Stimulated activated CD4-positive, alpha-beta T cell treated with anti-CD3 and anti-CD28 coated beads, Interleukin-12 subunit alpha, Interleukin-12 subunit beta, amount 100 ng/mL, for 48 hours (primary cell): Measurements from ENCODE around the gene EPHA6.
"Not testable (repeated sequence)": the region's sequence is repeated elsewhere in the genome, so short reads cannot be mapped to it uniquely, and the experiment has no call there.

Experiments
- DNase-seq, 3 donors: peaks; one replicate each; pipeline ENCODE4 v3.0.0-alpha.2; 2020; ENCODE audit warnings: low read depth in 2 of 3, low spot score in 1 of 3

The EPHA6 gene

GRCh38 chr3:97010881-97011657 lies 196.7 kb downstream of the EPHA6 start:
- DNase-seq, result no peak

- no peak for DNase-seq
Observed at GRCh38 chr3:97021778-97022177, 207.4 kb downstream of the EPHA6 start.

GRCh38 chr3:97025612-97026011 lies 211.2 kb downstream of the EPHA6 start:
- DNase-seq, result not testable (repeated sequence)

- DNase-seq, result no peak
Observed at GRCh38 chr3:97029972-97030371, 215.6 kb downstream of the EPHA6 start.

- no peak for DNase-seq
Observed at GRCh38 chr3:97037294-97037943, 223.0 kb downstream of the EPHA6 start.

- DNase-seq, result no peak
Observed at GRCh38 chr3:97043411-97043810, 229.0 kb downstream of the EPHA6 start.

- no peak for DNase-seq
Observed at GRCh38 chr3:97057365-97057764, 243.0 kb downstream of the EPHA6 start.

DNA sequence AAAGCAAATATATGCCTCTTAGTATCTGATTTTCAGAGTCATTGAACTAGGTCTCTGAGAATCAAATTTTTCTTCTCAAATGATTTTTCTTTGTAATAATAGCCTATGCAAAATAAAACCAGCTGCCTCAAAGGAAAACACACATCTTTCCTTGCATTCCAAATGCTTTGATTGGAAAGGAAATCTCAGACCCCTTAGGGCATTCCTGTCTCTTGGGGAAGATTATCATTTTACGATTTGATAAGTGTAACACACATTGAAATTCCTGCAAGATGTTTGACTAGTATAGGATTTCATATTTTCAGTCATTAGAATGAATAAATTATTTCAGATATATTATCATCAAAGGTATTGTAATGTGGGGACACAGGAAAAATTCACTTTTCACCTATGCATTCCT lies 244.8 kb downstream of the EPHA6 start:
- no peak for DNase-seq

DNA sequence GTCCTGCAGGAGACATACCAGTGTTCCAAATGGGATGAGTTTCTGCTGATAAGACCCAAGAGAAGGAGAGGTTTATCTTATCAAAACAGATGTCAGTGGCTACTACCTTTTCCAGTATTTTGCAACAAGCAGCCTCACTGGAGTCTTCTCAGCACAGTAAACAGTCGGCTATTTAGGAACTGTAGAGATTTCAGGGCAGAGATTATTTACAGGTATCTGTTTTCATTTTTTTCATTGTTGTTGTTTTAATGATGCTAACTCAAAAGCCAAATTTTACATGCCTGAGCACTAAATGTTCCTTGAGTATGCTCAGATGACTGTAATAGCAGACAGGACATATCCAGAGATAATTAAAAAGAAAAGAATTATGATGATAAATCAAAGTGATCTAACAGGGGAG lies 252.1 kb downstream of the EPHA6 start:
- DNase-seq, result no peak

DNA sequence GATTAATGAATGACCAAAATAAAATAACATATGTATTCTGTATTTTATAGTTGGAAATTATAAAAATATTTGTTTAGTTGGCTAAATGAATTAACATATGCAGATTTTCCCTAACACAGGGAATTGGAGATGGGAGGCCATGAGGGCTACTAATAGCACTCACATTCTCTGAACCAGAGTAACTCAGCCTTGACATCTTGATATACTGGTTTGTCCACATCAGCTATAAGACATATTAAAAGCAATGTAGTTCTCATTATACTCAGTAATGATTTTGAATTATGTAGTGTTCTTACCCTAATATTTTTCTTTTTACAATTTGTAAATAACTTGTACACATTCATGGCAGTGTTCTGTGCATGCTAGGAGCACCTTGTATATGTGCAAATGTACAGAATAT lies 255.9 kb downstream of the EPHA6 start:
- no peak for DNase-seq

DNA sequence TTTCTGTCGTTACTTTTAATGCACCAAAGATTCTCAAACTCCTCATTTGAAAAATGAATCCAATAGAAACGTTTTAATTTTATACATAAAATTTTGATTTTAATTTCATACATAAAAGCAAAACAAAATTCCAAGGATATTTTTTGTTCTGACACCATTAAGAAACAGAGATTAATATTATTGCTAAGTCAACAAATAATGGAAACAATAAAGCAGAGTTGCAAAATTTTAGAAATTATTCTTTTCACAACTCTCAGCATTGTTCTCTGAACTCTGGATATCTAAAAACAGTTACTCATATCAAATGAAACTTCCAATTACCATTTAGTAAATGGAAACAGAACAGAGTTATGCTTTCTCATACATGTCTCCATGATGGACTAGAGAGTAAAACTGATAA lies 260.2 kb downstream of the EPHA6 start:
- no peak for DNase-seq

GRCh38 chr3:97076673-97077072 lies 262.3 kb downstream of the EPHA6 start:
- DNase-seq, result no peak

- DNase-seq, result no peak
Observed at GRCh38 chr3:97089621-97090020, 275.2 kb downstream of the EPHA6 start.

GRCh38 chr3:97102641-97103040 lies 288.2 kb downstream of the EPHA6 start:
- DNase-seq, result no peak

GRCh38 chr3:97105989-97106651 lies 291.7 kb downstream of the EPHA6 start:
- no peak for DNase-seq

DNA sequence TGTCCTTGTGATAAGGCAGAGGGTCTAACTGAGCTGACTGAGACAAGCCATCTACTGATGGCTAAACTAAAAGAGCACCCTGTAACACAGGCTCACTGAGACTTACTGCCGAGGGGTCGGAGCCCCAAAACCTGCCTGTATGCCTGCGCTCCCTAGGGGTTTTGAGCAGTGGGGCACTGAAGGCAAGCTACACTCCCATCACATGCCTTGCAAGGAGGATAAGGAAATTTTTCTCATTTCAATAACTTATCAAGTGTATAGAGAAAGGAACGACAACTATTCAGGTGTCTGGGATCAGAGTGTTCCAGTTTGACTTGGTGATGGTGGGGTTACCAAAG lies 292.2 kb downstream of the EPHA6 start:
- DNase-seq, result no peak

DNA sequence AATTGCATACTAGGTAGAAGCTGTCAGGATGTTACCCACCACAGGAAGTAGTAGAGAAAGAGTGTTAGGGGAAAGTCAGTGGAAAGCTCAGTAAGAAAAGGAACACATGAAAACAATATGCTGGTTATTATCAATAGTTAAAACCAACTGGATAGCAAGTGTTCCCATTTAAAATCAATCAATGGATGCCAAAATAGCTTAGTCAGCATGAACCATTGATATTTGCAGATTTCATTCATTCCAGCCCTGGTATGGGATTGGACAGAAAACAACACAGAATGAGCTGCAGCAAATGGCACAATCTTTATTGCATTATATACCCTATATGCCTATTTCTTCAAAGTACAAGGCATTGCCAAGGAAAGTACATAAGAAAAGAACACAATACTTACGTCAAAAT lies 293.7 kb downstream of the EPHA6 start:
- DNase-seq, result no peak

DNA sequence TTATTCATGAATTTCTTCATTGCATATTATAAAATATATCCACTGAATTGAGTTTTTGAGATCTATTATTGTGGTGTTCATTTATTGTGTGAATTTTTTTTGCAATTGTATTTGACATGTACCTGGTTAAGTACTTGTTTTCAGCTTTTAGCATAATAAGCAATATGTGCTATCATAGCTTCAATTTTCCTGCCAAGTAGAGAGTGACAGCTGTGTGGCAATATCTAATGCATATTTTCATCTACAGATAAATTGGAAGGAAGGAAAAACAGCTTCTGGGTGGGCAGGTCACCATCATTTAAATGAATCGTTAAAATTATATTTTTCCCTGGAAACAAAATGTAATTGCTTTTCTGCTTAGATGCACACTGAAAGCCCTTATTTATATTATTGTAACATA lies 296.9 kb downstream of the EPHA6 start:
- DNase-seq, result no peak

- no peak for DNase-seq
Observed at GRCh38 chr3:97121386-97121785, 307.0 kb downstream of the EPHA6 start.

DNA sequence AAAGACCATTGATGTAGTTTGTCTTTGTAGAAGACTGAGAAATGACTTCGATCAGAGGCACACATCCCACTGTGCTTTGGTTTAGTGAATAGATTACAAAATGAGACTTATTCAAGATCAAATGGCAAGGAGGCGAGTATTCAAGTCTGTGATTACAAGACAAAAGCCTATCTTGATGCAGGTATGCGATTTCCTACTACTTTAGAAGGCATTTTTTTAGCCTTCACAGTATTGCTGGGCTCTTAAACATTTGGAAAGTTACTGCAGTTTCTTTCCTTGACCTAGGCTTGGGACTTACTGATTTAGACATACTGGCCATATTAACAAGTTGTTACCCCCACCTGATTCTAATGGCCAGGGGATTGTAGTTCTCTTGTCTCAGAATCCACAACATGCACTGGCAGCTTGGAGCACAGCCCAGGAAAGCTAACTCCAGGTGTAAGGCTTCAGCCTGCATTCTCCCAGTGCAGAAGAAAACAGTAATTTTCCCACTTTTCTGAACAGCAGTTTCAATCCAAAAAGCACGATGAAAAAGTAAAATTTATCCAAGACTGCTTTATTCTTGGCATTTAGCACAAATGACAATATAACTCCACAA lies 311.6 kb downstream of the EPHA6 start:
- DNase-seq, result no peak

GRCh38 chr3:97131476-97131875 lies 317.1 kb downstream of the EPHA6 start:
- DNase-seq, result no peak

GRCh38 chr3:97138914-97139541 lies 324.6 kb downstream of the EPHA6 start:
- DNase-seq, result no peak
